Stimulated activated naive B cell treated with anti-CD40 and anti-IgM and Interleukin-4, amounts not matched to agents 10 μg/mL and 1 μg/mL and 100 μg/mL, for 72 hours (primary cell): ENCODE measurements around the gene CYP4B1.

Experiments
- ATAC-seq, 2 donors: fragments of 150-1000 bp; cut with Tn5 transposase; replicated peaks; 2 replicates each; pipeline ENCODE4 v1.10.0; 2021; ENCODE audit warnings: moderate library complexity in 1 of 2
- DNase-seq: peaks from one replicate; pipeline ENCODE4 v3.0.0; 2021
- H3K27ac Mint-ChIP-seq: one replicate; pipeline ENCODE4 v1.8.0; 2022; ENCODE audit warnings: mild to moderate bottlenecking, mixed read lengths
- H3K27me3 Mint-ChIP-seq, 2 donors: one replicate each; pipeline ENCODE4 v1.8.0; 2022; ENCODE audit warnings: mixed read lengths in 2 of 2
- H3K36me3 Mint-ChIP-seq, 2 donors: one replicate each; pipeline ENCODE4 v1.8.0; 2022; ENCODE audit warnings: mixed read lengths in 2 of 2, mild to moderate bottlenecking in 1 of 2
- H3K4me1 Mint-ChIP-seq, 2 donors: one replicate each; pipeline ENCODE4 v1.8.0; 2022; ENCODE audit warnings: mixed read lengths in 2 of 2, mild to moderate bottlenecking in 1 of 2
- H3K4me3 Mint-ChIP-seq, 2 donors: one replicate each; pipeline ENCODE4 v1.8.0; 2022; ENCODE audit warnings: mild to moderate bottlenecking in 2 of 2, mixed read lengths in 2 of 2, moderate library complexity in 1 of 2
- H3K9me3 Mint-ChIP-seq, 2 donors: one replicate each; pipeline ENCODE4 v1.8.0; 2022; ENCODE audit warnings: mixed read lengths in 2 of 2, mild to moderate bottlenecking in 1 of 2

The CYP4B1 gene

GRCh38 chr1:46804027-46804889 lies 5.4 kb downstream of the CYP4B1 start:
- no peaks in the 10 kb centered on the region for H3K4me1 Mint-ChIP-seq
- DNase-seq (no peak), ATAC-seq (peak; percentile 36 to 39)
- no peaks in the 10 kb centered on the region for H3K36me3 Mint-ChIP-seq
- no peak overlapping the region for H3K27ac Mint-ChIP-seq
- H3K9me3 Mint-ChIP-seq, result no peaks in the 10 kb centered on the region
- H3K27me3 Mint-ChIP-seq, result peaks cover 4 to 6% of the 10 kb centered on the region in 2 donors
- H3K4me3 Mint-ChIP-seq, result no peak overlapping the region

GRCh38 chr1:46804926-46805325 lies 6.1 kb downstream of the CYP4B1 start:
- H3K27ac Mint-ChIP-seq, result no peak overlapping the region
- no peaks in the 10 kb centered on the region for H3K36me3 Mint-ChIP-seq
- H3K4me3 Mint-ChIP-seq, result no peak overlapping the region
- no peaks in the 10 kb centered on the region for H3K4me1 Mint-ChIP-seq
- H3K9me3 Mint-ChIP-seq, result no peaks in the 10 kb centered on the region
- no peak for DNase-seq
- ATAC-seq, result no peak
- H3K27me3 Mint-ChIP-seq, result peaks cover 4 to 6% of the 10 kb centered on the region in 2 donors

- Mint-ChIP-seq H3K36me3 (no peaks in the 10 kb centered on the region), H3K27ac (no peak overlapping the region), H3K9me3 (no peaks in the 10 kb centered on the region), H3K27me3 (peaks cover 4 to 6% of the 10 kb centered on the region in 2 donors), H3K4me3 (no peak overlapping the region), H3K4me1 (no peaks in the 10 kb centered on the region)
- ATAC-seq (no peak), DNase-seq (no peak)
Measured at GRCh38 chr1:46805755-46806154, 6.9 kb downstream of the CYP4B1 start.

GRCh38 chr1:46806196-46807020 lies 7.6 kb downstream of the CYP4B1 start:
- DNase-seq, result no peak
- Mint-ChIP-seq H3K4me3 (no peak overlapping the region), H3K9me3 (no peaks in the 10 kb centered on the region), H3K27ac (no peak overlapping the region), H3K4me1 (no peaks in the 10 kb centered on the region), H3K27me3 (peaks cover 4 to 6% of the 10 kb centered on the region in 2 donors), H3K36me3 (no peaks in the 10 kb centered on the region)
- no peak for ATAC-seq

- no peak for DNase-seq
- ATAC-seq, result no peak
- Mint-ChIP-seq H3K4me3 (no peak overlapping the region), H3K4me1 (no peaks in the 10 kb centered on the region), H3K9me3 (no peaks in the 10 kb centered on the region), H3K36me3 (no peaks in the 10 kb centered on the region), H3K27ac (no peak overlapping the region), H3K27me3 (peaks cover 0 to 6% of the 10 kb centered on the region in 2 donors)
Measured at GRCh38 chr1:46807046-46807972, 8.5 kb downstream of the CYP4B1 start.

GRCh38 chr1:46809071-46809470 lies 10.2 kb downstream of the CYP4B1 start:
- no peaks in the 10 kb centered on the region for H3K36me3 Mint-ChIP-seq
- peaks cover 0 to 6% of the 10 kb centered on the region in 2 donors for H3K27me3 Mint-ChIP-seq
- H3K9me3 Mint-ChIP-seq, result no peaks in the 10 kb centered on the region
- ATAC-seq (no peak), DNase-seq (no peak)
- no peaks in the 10 kb centered on the region for H3K4me1 Mint-ChIP-seq
- no peak overlapping the region for H3K27ac Mint-ChIP-seq
- no peak overlapping the region for H3K4me3 Mint-ChIP-seq

GRCh38 chr1:46809904-46810303 lies 11.1 kb downstream of the CYP4B1 start:
- Mint-ChIP-seq H3K4me1 (no peaks in the 10 kb centered on the region), H3K36me3 (no peaks in the 10 kb centered on the region), H3K27me3 (peaks cover 0 to 6% of the 10 kb centered on the region in 2 donors), H3K9me3 (no peaks in the 10 kb centered on the region), H3K4me3 (no peak overlapping the region), H3K27ac (no peak overlapping the region)
- ATAC-seq (no peak), DNase-seq (no peak)

GRCh38 chr1:46810596-46810995 lies 11.8 kb downstream of the CYP4B1 start:
- no peaks in the 10 kb centered on the region for H3K9me3 Mint-ChIP-seq
- DNase-seq, result no peak
- no peak overlapping the region for H3K27ac Mint-ChIP-seq

GRCh38 chr1:46811053-46811452 lies 12.2 kb downstream of the CYP4B1 start:
- Mint-ChIP-seq H3K9me3 (no peaks in the 10 kb centered on the region), H3K4me3 (no peak overlapping the region), H3K36me3 (no peaks in the 10 kb centered on the region), H3K27ac (no peak overlapping the region), H3K4me1 (no peaks in the 10 kb centered on the region), H3K27me3 (peaks cover 0 to 6% of the 10 kb centered on the region in 2 donors)
- ATAC-seq (no peak), DNase-seq (no peak)

More at GRCh38 chr1:46810596-46810995, 11.8 kb downstream of the CYP4B1 start:
- H3K27me3 Mint-ChIP-seq, result peaks cover 0 to 6% of the 10 kb centered on the region in 2 donors
- H3K36me3 Mint-ChIP-seq, result no peaks in the 10 kb centered on the region
- H3K4me1 Mint-ChIP-seq, result no peaks in the 10 kb centered on the region
- ATAC-seq, result no peak
- no peak overlapping the region for H3K4me3 Mint-ChIP-seq

- Mint-ChIP-seq H3K27me3 (peaks cover 0 to 3% of the 10 kb centered on the region in 2 donors), H3K36me3 (no peaks in the 10 kb centered on the region), H3K27ac (no peak overlapping the region), H3K9me3 (no peaks in the 10 kb centered on the region), H3K4me3 (no peak overlapping the region), H3K4me1 (no peaks in the 10 kb centered on the region)
- DNase-seq, result no peak
- no peak for ATAC-seq
Measured at GRCh38 chr1:46812065-46812963, 13.5 kb downstream of the CYP4B1 start.

GRCh38 chr1:46812996-46813857 lies 14.4 kb downstream of the CYP4B1 start:
- H3K27me3 Mint-ChIP-seq, result no peaks in the 10 kb centered on the region
- no peak for DNase-seq
- no peaks in the 10 kb centered on the region for H3K4me1 Mint-ChIP-seq
- no peak for ATAC-seq
- H3K4me3 Mint-ChIP-seq, result no peak overlapping the region
- no peaks in the 10 kb centered on the region for H3K9me3 Mint-ChIP-seq
- no peaks in the 10 kb centered on the region for H3K36me3 Mint-ChIP-seq
- H3K27ac Mint-ChIP-seq, result no peak overlapping the region

GRCh38 chr1:46813858-46814396 lies 15.1 kb downstream of the CYP4B1 start:
- Mint-ChIP-seq H3K4me3 (no peak overlapping the region), H3K27ac (no peak overlapping the region), H3K9me3 (no peaks in the 10 kb centered on the region), H3K36me3 (no peaks in the 10 kb centered on the region), H3K27me3 (no peaks in the 10 kb centered on the region), H3K4me1 (no peaks in the 10 kb centered on the region)
- DNase-seq (no peak), ATAC-seq (no peak)
